A549 (cell line): ENCODE results near the gene RAD51B. TPM values are rescaled to one million over a fixed set of nuclear protein-coding genes. Genes with fewer than 3 reads are reported as not detected.

Source experiments
- ATAC-seq, 2 experiments: fragments of 200-7000 bp in 1 of 2; fragments of >200 bp in 1 of 2; cut with Nextera tagmentation in 1 of 2; cut with Tn5 transposase in 1 of 2; 3 replicates each; pipeline versions ENCODE4 v1.8.0 to v1.9.1; 2018 to 2020; ENCODE audit warnings: mild to moderate bottlenecking in 1 of 2, moderate library complexity in 1 of 2
- CTCF ChIA-PET: fragments of 300-600 bp; sonication (Branson Sonifier 250); formaldehyde crosslinking; extraction: SDS; loops from one replicate; lab custom pipeline; 2021; ENCODE audit warnings: antibody characterized with exemption, inconsistent platforms; lab: Yijun Ruan, JAX
- POLR2A ChIA-PET: fragments of 350-600 bp; formaldehyde crosslinking; extraction: SDS; loops from one replicate; lab custom pipeline; 2021; ENCODE audit warnings: antibody characterized with exemption, inconsistent platforms; lab: Yijun Ruan, JAX
- DNase-seq, 2 experiments: peaks; one replicate each; pipeline versions ENCODE4 v3.0.0 to v3.0.0-alpha.2; 2011 to 2016; ENCODE audit warnings: low read depth in 1 of 2, low spot score in 1 of 2
- FAIRE-seq: peaks from 2 replicates; lab custom pipeline; 2011; peaks lifted over from hg19 to GRCh38; lab: Jason Lieb, UNC
- H3K27ac ChIP-seq, 2 experiments: fragments of >200 bp; sonication (Bioruptor Twin); formaldehyde crosslinking; 3 replicates each; pipeline ENCODE4 v1.5.1; 2016 to 2017
- H3K4me1 ChIP-seq: fragments of >200 bp; sonication (Bioruptor Twin); formaldehyde crosslinking; 3 replicates; pipeline ENCODE4 v1.6.1; 2016
- H3K4me2 ChIP-seq: fragments of >200 bp; sonication (Bioruptor Twin); formaldehyde crosslinking; 3 replicates; pipeline ENCODE4 v1.6.1; 2016
- H3K4me3 ChIP-seq: fragments of >200 bp; sonication (Bioruptor Twin); formaldehyde crosslinking; 3 replicates; pipeline ENCODE4 v1.5.1; 2016
- H3K9me3 ChIP-seq: fragments of >200 bp; sonication (Bioruptor Twin); formaldehyde crosslinking; 3 replicates; pipeline ENCODE4 v1.6.1; 2016
- EP300 ChIP-seq, 2 experiments: fragments of >200 bp; sonication (Bioruptor Twin); formaldehyde crosslinking; IDR thresholded peaks; 2 replicates in 1 of 2; 3 replicates in 1 of 2; pipeline ENCODE4 v1.6.1; 2016 to 2017
- ESRRA ChIP-seq: fragments of 150-350 bp; IDR thresholded peaks from 2 replicates; pipeline ENCODE4 v1.6.1; 2014; ENCODE audit warnings: mild to moderate bottlenecking, low read length, borderline replicate concordance
- GATA3 ChIP-seq: IDR thresholded peaks from 2 replicates; pipeline ENCODE4 v1.6.1; 2012; ENCODE audit warnings: borderline replicate concordance
- HDAC2 ChIP-seq: fragments of 200-600 bp; sonication (generic); IDR thresholded peaks from 2 replicates; pipeline ENCODE4 v1.6.1; 2016
- HOXA7 ChIP-seq: fragments of 250-450 bp; sonication (Bioruptor Pico); IDR thresholded peaks from 2 replicates; pipeline ENCODE4 v1.5.0; 2020; ENCODE audit warnings: mild to moderate bottlenecking, moderate library complexity
- HOXB13 ChIP-seq: fragments of 250-450 bp; sonication (Bioruptor Pico); IDR thresholded peaks from 2 replicates; pipeline ENCODE4 v1.5.0; 2020; ENCODE audit warnings: low read depth, mild to moderate bottlenecking, moderate library complexity
- MAFK ChIP-seq: fragments of 450-650 bp; IDR thresholded peaks from 2 replicates; pipeline ENCODE4 v1.6.1; 2014; ENCODE audit not compliant: partially characterized antibody
- PHF8 ChIP-seq: fragments of 200-600 bp; sonication (generic); IDR thresholded peaks from 2 replicates; pipeline ENCODE4 v1.6.1; 2016; ENCODE audit warnings: low read depth, mild to moderate bottlenecking, antibody characterized with exemption, moderate library complexity, borderline replicate concordance
- POLR2A ChIP-seq: IDR thresholded peaks from 2 replicates; pipeline ENCODE4 v1.6.1; 2012; ENCODE audit warnings: mild to moderate bottlenecking, low read length
- POLR2AphosphoS2 ChIP-seq: conservative IDR thresholded peaks from 2 replicates; pipeline ENCODE4 v1.6.1; 2012; ENCODE audit warnings: low read length, improper control_type of control experiment, inconsistent platforms
- RAD21 ChIP-seq, 2 experiments: fragments of >200 bp in 1 of 2; sonication (Bioruptor Twin) in 1 of 2; formaldehyde crosslinking in 1 of 2; IDR thresholded peaks in 1 of 2; conservative IDR thresholded peaks in 1 of 2; 2 replicates in 1 of 2; 3 replicates in 1 of 2; pipeline ENCODE4 v1.6.1; 2012 to 2018; ENCODE audit warnings: inconsistent platforms in 1 of 2
- RFX5 ChIP-seq: fragments of 450-650 bp; IDR thresholded peaks from 2 replicates; pipeline ENCODE4 v1.7.1; 2014; ENCODE audit warnings: antibody characterized with exemption, mild to moderate bottlenecking, moderate library complexity
- RNF2 ChIP-seq: fragments of 200-600 bp; sonication (generic); IDR thresholded peaks from 2 replicates; pipeline ENCODE4 v1.6.1; 2016; ENCODE audit warnings: low read depth, mild to moderate bottlenecking, antibody characterized with exemption, moderate library complexity, borderline replicate concordance
- TP53 ChIP-seq: fragments of 250-450 bp; sonication (Bioruptor Pico); IDR thresholded peaks from 2 replicates; pipeline ENCODE4 v1.5.0; 2021; ENCODE audit warnings: mild to moderate bottlenecking, moderate library complexity
- ZSCAN20 ChIP-seq: fragments of 250-450 bp; sonication (Bioruptor Pico); IDR thresholded peaks from 2 replicates; pipeline ENCODE4 v1.8.0; 2022; ENCODE audit warnings: mild to moderate bottlenecking, moderate library complexity
- WGBS: methylation state at CpG from one replicate; pipeline ENCODE4 v1.1.6; 2017; ENCODE audit errors: missing lambda C conversion rate; 5-methylcytosine and 5-hydroxymethylcytosine counted together
- polyA plus RNA-seq, 4 experiments: library from polyadenylated mRNA; depleted of rRNA in 3 of 4; stranded (reverse); fragments of >200 nt; fragmentation: RNase III in 1 of 4; extraction: RNeasy Plus Mini Kit Qiagen cat#74134 plus additional on column Dnase treatment in 1 of 4; gene quantifications; 2 replicates in 3 of 4; 3 replicates in 1 of 4; pipeline ENCODE4 v1.2.3, GENCODE V29; 2011 to 2017
- TF ChIP-seq, protein P1 (sequence below): fragments of >200 bp; sonication (Bioruptor Twin); formaldehyde crosslinking; IDR thresholded peaks from 2 replicates; pipeline ENCODE4 v1.6.1; 2016
- TF ChIP-seq, protein P2 (sequence below): fragments of >200 bp; sonication (Bioruptor Twin); formaldehyde crosslinking; IDR thresholded peaks from 3 replicates; pipeline ENCODE4 v1.6.1; 2016

RAD51B gene
- polyA plus RNA-seq, 2 of the 4 experiments (the other 2 are of a cell fraction): 7.2 to 10.8 TPM

DNA sequence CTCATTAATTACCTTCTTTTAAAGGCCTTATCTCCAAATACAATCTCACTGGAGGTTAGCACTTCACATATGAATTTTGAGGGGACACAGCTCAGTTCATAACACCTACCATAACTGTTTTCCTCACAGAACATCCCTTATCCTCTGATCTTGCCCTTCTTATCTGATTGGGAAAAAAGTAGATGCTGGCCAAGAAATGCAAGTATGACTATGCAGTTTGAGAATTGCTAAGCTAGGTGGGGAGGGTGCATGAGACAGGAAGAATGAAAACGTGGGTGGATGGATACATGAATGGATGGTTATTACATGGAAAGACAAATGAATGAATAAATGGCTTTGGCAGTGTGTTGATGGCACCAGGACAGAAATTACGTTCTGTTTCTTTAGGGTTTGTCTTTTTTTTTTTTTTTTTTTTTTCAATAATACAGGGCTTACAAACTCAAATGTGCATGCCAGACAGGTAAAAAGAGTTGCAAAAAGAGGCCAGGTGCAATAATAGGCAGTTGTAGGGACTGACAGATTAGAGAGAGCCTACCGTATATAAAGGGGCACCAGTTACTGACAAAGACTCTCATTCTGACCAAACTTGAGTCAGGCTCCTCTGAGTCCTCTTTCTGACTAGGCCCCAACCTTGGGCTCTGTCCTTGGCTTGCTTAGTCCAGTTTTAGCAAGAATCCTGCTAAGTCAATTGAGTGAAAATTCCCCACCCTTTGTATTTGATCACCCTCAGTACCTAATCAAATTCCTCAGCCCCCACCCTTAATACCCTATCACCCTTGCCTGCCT lies 668.4 kb downstream of the RAD51B start (continued):
- TF ChIP-seq ESRRA (no peak), RNF2 (no peak), GATA3 (peak; percentile 90), HDAC2 (no peak)

DNA sequence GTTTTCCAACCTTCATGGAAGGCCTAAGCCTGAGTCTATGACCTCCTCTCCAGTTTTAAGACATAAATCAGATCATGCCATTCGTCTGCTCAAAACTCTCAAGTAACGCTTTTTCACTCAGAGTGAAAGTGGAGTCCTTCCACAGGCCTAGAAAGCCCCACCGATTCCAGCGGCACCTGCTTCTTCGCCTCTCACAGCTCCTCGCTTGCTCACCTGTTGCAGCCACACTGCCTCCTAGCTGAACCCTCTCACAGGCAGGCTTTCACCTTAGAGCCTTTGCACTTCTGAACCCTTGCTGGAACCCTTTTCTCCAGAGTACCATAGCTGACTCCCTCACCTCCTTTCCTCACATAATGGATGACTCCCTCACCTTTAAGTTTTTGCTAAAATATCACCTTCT lies 672.2 kb downstream of the RAD51B start:
- H3K4me3 ChIP-seq: no peak overlapping the region
- TF ChIP-seq RAD21 (conservative IDR thresholded peaks at IDR 0.05 in 1 of 2, IDR thresholded peaks at IDR 0.05 in 1 of 2) (no peak), TP53 (CRISPR knock-in tag) (no peak), POLR2A (no peak), RFX5 (no peak), POLR2AphosphoS2 (no peak), HOXB13 (CRISPR knock-in tag) (no peak), RNF2 (no peak), ZSCAN20 (no peak), EP300 (IDR thresholded peaks at IDR 0.05) (no peak)
- TF ChIP-seq, protein P1, sequence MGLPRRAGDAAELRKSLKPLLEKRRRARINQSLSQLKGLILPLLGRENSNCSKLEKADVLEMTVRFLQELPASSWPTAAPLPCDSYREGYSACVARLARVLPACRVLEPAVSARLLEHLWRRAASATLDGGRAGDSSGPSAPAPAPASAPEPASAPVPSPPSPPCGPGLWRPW: no peak
- TF ChIP-seq, protein P2, sequence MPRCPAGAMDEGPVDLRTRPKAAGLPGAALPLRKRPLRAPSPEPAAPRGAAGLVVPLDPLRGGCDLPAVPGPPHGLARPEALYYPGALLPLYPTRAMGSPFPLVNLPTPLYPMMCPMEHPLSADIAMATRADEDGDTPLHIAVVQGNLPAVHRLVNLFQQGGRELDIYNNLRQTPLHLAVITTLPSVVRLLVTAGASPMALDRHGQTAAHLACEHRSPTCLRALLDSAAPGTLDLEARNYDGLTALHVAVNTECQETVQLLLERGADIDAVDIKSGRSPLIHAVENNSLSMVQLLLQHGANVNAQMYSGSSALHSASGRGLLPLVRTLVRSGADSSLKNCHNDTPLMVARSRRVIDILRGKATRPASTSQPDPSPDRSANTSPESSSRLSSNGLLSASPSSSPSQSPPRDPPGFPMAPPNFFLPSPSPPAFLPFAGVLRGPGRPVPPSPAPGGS: no peak
- H3K27ac ChIP-seq: peak overlapping the region in 1 of 2 experiments; percentile 38; a peak in 2 of 6 replicates
- DNase-seq: no peak
- H3K4me1 ChIP-seq: peaks cover 15% of the 10 kb centered on the region
- no peaks in the 10 kb centered on the region for H3K9me3 ChIP-seq
- FAIRE-seq: no peak
- WGBS: 97% methylated on average over 6 of the region's 6 CpGs
- CTCF ChIA-PET: interaction anchor here (1.7 kb wide), 1 partner anchor 15 kb away, joined by 4 read pairs; no protein-coding TSS in a partner anchor
- ATAC-seq: no peak
- H3K4me2 ChIP-seq: no peak overlapping the region
- POLR2A ChIA-PET: no interaction called here

DNA sequence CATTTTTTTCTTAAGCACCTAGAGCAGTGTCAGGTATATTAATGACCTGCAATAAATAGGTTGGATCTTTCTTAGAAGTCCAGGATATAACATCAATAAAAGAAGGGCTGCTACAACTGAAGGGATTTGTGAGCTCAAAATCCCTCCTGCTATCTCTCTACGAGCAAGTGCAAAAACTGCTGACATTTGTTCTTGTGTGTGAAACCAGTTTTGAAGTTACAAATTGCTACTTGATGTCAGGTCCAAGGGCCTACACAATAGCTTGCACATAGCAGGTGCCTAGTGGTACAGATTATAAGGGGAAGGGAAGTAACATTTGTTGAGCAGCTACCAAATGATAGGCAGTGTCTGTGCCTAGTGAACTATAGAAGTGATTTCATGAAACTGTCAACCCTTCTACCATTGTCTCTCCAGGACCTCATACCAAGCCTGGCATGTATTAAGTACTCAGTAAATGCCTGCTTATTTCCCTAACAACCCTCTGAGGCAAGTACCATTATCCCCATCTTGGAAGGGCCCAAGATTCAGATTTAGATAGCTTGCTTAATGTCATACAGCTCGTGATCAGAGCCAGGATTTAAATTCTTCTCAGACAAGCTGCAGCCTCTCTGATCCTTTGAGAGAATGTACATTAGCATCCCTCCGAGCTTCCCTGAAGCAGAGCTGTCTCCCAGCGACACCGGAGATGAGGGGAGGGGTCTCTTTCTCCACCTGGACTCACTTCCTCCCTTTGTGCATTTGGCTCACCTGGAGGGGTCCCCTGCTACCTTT lies 673.0 kb downstream of the RAD51B start:
- H3K4me1 ChIP-seq: peaks cover 14% of the 10 kb centered on the region; the same call in 2 of the 3 replicates

DNA sequence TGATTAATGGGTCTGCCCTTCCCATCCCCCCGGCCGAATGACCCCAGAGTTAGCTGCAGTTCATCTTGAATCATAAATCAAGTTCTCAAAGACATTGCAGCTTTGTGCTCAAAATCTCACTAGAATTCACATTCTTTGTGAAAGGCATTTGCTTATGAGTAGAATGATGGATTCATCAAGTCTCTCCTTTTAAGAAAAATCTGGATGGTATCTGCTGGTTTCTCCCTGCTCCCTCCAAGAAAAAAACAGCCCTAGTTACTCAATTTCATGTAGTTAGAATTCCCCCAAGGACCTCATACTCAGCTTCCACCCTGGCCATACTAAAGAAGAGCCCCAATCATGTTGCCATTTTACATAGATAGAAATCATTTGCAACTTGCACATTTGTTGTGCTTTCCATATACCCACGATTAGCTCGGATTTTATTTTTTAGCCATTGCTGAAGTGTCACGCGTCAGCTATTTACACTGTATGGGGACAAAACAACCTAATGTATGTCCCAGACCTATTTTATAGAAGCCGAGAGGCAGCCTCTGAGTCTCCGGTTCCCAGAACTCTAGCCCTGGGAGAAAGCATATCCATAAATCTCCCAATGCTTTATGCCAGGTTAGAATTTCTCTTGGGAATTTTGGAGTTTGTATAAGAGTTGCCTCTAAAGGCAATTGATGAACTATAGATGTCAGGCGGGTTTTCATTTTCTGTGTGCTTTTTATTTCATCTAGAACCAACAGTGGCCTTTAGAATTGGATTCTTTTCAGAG lies 673.8 kb downstream of the RAD51B start:
- ATAC-seq (no peak), DNase-seq (no peak), FAIRE-seq (no peak)
- Histone ChIP-seq H3K4me3 (no peak overlapping the region), H3K4me1 (peaks cover 7% of the 10 kb centered on the region; the same call in 1 of the 3 replicates), H3K9me3 (no peaks in the 10 kb centered on the region), H3K27ac (peak overlapping the region in 1 of 2 experiments; percentile 18; a peak in 1 of 6 replicates), H3K4me2 (no peak overlapping the region)
- POLR2A ChIA-PET: no interaction called here
- CTCF ChIA-PET: interaction anchor here (1.4 to 1.7 kb wide), 2 partner anchors 10 to 14 kb away, joined by 4 to 5 read pairs; no protein-coding TSS in a partner anchor
- WGBS: 96% methylated on average over 9 of the region's 9 CpGs
- TF ChIP-seq RAD21 (conservative IDR thresholded peaks at IDR 0.05 in 1 of 2, IDR thresholded peaks at IDR 0.05 in 1 of 2): no peak
- TF ChIP-seq PHF8: no peak

More for the DNA sequence above, 673.0 kb downstream of the RAD51B start:
- no peak overlapping the region for H3K4me3 ChIP-seq
- POLR2A ChIA-PET: no interaction called here
- H3K4me2 ChIP-seq: no peak overlapping the region
- no peak for ATAC-seq
- peak overlapping the region in 1 of 2 experiments; percentile 18; a peak in 2 of 6 replicates for H3K27ac ChIP-seq
- TF ChIP-seq HOXA7 (CRISPR knock-in tag) (no peak), MAFK (peak; percentile 6)
- CTCF ChIA-PET: interaction anchor here (1.4 to 1.7 kb wide), 2 partner anchors 10 to 15 kb away, joined by 4 to 5 read pairs; no protein-coding TSS in a partner anchor
- WGBS: 95% methylated on average over 5 of the region's 5 CpGs
- H3K9me3 ChIP-seq: no peaks in the 10 kb centered on the region
- no peak for FAIRE-seq
- DNase-seq: no peak
